ENCODE measurements around the gene TRMT44.
"Not testable (repeated sequence)": the region's sequence is repeated elsewhere in the genome, so short reads cannot be mapped to it uniquely, and the experiment has no call there.

Gene TRMT44

DNA sequence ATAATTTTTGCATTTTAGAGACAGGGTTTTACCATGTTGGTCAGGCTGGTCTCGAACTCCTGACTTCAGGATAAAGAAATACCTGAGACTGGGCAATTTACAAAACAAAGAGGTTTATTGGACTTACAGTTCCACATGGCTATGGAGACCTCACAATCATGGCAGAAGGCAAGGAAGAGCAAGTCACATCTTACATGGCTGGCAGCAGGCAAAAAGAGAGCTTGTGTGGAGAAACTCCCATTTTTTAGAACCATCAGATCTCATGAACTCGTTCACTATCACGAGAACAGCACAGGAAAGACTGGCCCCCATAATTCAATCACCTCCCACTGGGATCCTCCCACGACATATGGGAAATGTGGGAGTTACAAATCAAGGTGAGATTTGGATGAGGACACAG, 72.5 kb downstream of the TRMT44 start:
- DNase-seq (ENCODE audit: low spot score), result not testable (repeated sequence)

DNA sequence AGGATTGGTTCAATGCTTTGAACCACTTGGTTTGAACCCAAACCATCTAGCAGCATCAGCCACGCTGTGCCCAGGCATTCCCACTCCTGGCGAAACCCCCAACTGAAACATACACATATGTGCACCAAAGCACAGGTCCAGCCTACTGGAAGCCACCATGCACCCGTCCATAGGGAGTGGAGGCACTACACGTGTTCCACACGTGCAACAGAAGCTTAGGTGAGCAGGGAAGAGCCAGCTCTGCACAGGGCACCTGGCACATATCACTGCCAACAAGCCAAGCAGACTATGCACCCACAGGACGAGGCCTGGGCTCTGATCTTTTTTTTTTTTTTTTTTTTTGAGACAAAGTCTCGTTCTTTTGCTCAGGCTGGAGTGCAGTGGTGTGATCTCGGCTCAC, 73.4 kb downstream of the TRMT44 start:
- DNase-seq (ENCODE audit: low spot score), result no peak

DNA sequence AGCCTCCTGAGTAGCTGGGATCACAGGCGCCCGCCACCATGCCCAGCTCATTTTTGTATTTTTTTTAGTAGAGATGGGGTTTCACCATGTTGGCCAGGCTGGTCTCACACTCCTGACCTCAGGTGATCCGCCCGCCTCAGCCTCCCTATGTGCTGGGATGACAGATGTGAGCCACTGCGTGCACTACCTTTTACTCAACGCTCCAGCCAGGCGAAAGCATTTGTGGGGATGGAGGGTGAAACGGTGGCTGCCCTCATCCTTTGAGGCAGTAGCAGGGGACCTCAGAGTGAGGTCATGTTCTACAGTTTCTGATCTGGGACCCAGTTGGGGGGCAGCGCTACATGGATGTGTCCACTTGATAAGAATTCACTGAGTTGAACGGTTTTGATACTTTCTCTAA, 73.8 kb downstream of the TRMT44 start:
- no peak for DNase-seq (ENCODE audit: low spot score)

DNA sequence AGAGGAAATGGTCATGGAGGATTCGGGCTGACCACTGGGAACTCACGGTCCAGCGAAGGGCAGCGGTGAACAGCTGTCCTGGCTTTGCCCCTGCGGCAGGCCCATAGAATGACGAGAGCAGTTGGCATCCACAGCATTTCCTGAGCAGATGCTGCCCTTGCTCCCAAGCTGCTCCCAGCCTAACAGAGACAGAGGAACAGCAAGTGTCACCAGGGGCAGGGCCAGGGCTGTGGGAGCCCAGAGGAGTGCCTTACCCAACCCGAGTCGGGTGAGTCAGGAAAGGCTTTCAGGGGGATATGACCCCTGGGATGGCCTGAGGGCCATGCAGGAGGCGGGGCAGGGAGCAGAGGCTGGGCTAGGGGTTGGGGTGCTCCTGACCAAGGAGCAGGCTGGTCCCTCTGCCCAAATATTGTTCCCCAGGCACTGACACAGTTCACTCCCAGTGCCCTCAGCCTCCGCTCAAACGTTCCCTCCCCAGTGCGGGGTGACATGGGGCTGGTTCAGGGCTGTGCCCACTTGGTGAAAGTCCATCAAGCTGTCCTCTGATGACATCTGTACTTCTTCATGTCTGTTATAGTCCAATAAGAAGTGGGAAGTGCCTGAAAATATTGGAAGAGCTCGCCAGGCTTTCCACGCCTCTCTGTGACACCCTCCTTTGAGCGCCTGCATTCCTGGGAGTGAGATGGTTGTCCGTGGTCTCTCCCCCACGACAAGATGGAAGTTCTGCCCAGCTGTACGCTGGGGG, 74.9 kb downstream of the TRMT44 start:
- no peak for DNase-seq (ENCODE audit: low spot score)

GRCh38 chr4:8516061-8516573, 75.5 kb downstream of the TRMT44 start:
- DNase-seq (ENCODE audit: low spot score), result no peak

DNA sequence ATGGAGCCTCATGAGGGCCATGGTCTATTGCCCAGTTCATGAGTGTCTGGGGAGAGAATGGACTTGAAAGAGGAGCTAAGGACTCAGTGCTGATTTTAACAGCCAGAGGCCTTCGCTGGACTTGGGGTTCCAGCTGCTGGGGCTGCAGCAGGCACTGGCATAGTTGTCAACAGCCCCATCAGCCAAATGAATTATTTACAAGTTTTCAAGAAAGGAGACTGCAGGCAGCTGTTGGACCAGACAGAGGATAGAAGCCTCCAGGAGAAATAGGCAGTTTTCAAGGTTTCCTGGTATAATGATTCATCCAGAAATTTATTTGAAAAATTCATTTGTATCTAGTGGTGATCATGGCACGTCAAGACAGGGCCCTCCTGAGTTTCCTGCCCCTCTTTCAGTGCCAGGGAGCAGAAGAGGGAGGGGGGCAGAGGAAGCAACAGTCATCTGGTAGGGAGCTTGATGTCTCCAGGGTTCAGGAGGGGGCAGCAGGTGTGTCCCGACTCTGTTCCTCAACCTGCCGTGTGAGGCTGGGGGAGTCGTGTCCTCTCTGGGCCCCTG, 76.5 kb downstream of the TRMT44 start:
- DNase-seq (ENCODE audit: low spot score), result no peak

- DNase-seq (ENCODE audit: low spot score), result no peak
Observed at GRCh38 chr4:8517946-8518345, 77.4 kb downstream of the TRMT44 start.

GRCh38 chr4:8522160-8523120, 81.9 kb downstream of the TRMT44 start:
- no peak for DNase-seq (ENCODE audit: low spot score)

DNA sequence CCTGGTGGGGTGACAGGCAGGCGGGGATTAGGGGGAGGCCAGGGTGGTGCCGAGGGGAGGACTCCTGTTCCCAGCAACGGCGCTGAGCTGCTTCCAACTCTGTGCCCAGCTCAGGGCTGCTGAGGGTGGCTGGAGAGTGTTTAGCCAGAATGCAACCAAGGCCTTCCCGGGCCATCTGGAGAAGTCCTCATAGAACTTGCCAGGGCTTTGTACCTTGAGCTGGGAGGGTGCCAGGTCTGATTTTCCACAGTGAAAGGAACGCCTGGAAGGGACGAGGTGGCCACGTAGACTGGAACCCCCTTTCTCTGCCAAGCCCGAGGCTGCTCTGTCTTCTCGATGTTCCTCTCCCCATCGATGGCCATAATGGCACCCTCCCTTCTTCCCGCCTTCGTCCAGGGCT, 82.6 kb downstream of the TRMT44 start:
- DNase-seq (ENCODE audit: low spot score), result no peak

DNA sequence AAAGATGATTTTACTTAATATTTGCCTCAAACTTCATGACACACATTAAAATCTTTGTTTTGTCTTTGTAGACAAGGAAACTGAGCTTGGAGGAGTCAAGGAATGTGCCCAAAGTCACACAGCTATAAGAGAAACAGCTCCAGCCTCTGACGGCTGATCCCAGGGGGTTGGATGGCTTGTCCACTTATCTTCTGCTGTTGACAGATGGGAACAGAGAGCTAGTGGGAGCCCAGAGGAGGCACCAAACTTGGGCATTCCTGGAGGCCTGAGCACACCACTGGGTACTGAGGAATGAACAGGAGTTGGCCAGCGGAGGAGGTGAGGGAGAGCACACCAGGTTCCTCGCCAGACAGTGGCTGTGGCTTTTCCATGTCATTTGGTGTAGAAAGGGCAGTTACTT, 83.2 kb downstream of the TRMT44 start:
- DNase-seq (ENCODE audit: low spot score), result no peak

DNA sequence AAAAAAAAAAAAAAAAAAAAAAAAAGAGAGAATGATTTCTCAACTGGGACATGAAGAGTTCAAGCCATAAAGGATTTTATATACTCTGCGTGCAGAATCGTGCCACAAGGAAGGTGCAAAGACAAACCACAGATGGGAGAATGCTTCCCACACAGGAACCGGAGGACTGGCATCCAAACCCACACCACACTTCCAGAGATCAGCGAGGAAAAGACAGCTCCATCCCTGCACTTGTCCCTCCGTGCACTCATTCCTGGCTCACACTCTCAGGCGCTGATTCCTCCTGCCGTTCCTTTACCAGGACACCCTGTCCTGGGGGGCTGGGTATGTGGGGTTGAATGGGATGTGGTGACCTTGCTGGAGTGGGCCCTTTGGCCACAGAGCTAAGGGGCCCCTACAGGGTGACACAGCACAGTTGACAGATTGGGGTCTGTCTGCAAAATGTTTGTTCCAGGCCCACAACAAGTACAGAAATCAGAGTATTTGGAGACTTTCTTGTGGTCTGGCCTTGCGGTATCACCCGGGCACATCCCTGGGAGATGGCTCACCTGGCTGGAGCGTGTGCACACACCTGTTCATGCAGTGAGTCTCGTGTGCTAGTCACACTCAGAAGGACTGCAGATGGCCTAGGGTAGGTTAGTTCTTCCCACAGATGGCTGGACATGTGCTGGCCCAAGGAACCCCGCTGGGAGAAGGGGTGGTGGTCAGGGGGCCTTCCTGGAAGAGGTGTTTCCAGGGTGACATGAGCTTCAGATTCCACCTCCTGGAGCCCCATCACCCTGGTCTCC, 84.2 kb downstream of the TRMT44 start:
- no peak for DNase-seq (ENCODE audit: low spot score)

GRCh38 chr4:8525383-8526120, 85.0 kb downstream of the TRMT44 start:
- no peak for DNase-seq (ENCODE audit: low spot score)

All from ecto neural progenitor cell (in vitro differentiated cells).